ENCODE results near the gene IRF2BP2. TPM values are rescaled to one million over a fixed set of nuclear protein-coding genes. Genes with fewer than 3 reads are reported as not detected.

Gene IRF2BP2
- total RNA-seq, 1 donor from 2014 or later: 83.3 TPM

DNA sequence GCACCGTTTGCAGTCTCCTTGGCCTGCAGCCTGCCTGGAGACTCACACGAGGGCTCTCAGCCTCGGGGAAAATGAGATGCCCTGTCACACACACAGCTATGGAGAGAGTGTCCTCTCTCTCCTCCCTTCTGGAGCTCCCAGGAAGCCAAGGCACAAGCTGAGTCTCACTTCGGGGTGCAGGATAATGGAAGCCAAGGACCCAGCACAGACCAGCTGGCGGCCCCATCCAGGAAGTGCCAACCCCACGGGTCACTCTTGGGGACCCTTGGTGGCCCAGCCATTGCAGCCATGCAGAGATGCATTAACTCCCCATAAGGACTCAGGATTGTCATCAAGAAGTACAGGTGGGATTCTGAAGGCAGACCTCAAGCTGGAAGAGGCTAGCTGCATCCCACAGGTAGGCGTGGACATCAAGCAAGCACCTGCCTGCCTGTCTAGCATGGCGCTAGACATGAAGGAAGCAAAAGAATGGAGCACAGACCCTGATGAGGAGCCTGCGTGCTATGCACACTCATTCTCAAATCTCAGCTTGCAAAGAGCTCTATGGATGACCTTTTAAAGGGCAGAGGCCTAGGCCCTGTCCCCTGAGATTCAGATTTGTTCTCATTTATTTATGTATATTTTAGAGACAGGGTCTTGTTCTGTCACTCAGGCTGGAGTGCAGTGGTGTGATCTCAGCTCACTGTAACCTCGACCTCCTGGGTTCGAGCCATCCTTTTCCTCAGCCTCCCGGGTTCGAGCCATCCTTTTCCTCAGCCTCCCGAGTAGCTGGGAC, 49.9 kb downstream of the IRF2BP2 start:
- no peak for DNase-seq (ENCODE audit: low read depth in 2 of 2)

DNA sequence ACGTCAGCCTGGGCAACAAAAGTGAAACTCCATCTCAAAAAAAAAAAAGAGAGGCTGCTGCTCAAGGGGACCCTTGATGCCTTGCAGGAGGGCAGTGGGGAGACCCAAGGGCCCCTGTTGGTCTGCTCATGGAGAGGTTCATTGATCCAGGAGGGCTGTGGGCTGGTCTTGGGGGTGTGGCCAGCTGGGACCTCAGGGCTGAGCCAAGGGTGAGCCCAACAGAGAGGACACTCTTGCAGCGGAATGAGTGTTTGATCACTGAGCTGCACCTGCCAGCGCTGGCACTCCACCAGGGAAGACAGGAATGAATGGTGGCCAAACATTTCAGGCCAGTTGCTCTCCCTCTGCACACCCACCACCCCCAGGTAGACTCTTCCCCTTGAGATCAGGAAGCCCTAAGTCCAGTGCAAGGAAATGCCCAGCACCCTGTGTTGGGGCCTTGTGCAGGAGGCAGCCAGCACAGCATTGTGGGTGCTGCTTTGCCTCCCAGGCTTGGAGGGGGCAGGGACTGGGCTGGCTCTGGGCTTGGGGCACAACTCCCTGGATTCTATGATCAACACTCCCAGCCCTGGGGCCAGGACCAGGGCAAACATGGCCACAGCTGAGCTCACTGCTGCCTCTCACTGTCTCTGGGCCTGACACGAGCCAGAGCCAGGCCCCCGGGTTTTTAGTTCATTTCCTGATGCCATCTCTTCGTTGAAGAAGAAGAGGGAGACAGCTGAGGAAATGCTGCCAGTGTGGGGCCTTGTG, 50.7 kb downstream of the IRF2BP2 start:
- DNase-seq (ENCODE audit: low read depth in 2 of 2): no peak

DNA sequence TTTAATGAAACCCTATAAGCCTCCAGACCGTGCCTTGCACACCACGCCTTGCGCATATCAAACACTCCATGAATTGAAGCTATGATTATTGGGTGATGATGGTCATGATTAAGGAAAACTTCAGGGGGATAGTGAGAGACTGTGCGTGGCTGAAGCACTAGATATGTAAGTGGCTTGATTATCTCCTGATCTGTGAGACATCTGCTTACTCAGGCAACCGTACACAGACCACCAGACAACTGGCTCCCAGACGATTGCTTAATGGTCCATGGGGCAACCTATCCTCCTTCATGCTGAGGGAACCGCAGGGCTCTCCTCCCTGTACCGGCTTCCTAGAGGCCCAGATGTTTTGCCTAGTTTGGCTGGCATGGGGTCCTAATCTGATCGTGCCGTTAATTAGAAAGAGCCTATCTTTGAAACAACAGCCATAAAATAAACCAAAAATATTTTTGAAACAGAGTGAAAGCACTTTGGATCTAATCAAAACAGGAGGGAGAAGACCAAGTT, 51.6 kb downstream of the IRF2BP2 start:
- DNase-seq (ENCODE audit: low read depth in 2 of 2): no peak

DNA sequence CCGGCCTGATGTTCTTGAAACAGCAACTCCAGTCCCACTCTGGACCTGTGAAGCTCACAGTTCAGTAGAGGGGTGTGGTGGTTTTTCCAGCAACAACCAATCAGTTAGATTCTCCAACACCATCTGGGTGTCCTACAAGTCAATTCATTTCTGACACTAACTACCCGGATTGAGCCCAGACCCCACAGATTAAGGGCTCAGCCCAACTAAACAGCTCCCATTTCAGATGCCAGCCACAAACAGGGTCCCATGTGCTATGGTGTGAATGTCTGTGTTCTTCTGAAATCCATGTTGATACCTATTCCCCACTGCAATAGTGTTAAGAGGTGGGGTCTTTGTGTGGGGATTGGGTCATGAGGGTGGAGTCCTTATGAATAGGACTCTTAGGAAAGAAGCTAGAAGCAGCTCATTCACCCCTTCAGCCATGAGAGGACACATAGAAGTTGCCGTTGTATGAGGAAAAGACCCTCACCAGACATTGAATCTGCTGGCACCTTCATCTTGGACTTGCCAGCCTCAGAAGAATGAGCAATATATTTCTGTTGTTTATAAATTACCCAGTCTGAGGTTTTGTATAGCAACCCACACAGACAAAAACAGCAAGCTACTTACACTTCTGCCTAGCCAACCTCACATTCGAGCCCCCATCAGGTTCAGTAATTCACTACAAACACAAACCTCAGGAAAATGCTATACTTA, 53.6 kb downstream of the IRF2BP2 start:
- no peak for DNase-seq (ENCODE audit: low read depth in 2 of 2)

DNA sequence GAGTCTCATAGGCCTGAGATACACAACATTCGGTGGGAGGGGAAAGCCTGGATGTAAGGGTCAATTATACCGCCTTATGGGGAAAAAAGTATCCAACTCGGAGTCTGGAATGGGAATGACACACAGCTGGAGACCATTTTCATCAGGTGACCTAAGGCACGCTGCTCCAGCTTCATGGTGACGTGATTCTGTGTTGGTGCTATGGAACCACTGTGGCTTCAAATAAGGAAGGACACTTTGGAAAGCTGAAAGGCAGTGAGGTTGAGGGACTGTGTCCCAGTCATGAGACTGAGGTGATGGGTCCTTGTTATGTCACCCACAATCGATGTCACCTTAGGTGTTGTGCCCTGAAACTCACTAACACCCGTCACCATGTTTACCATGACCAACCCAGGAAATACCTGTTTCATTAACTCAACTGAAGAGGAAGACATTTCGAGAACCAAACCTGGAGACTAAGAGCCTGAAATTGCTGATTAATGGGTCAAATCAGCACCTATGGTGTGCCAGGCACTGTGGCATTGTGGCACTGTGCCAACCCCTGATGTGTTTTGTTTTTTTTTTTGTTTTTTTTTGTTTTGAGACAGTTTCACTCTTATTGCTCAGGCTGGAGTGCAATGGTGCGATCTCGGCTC, 54.5 kb downstream of the IRF2BP2 start:
- no peak for DNase-seq (ENCODE audit: low read depth in 2 of 2)

DNA sequence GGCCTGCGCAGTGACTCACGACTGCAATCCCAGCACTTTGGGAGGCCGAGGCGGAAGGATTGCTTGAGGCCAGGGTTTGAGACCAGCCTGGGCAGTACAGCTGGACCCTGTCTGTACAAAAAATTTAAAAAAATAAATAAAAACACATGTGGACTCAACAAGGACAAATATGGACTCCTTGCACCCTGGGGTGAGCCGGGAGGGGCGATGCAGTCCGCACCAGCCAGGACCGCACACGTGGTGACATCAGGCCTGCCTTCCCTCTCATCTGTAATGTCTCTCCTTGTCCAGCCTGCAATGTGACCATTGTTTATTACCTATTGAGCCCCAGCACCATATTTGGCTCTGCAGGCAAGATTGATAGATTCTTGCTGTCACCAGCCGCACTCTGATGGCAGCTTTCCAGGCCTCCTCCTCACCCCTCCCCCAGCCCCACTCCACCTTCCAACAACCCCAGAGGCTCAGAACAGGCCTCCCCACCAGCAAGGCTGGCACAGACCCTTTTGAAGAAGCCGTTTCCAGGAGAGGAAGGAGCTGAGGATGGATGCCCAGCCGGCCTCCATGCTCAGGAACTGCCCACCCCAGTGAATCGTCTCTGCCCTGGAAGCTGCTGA, 55.2 kb downstream of the IRF2BP2 start:
- DNase-seq (ENCODE audit: low read depth in 2 of 2): no peak

Other genes starting within 250 kb of the IRF2BP2 start
- 12.8 and 16.7 TPM in 2 replicates for gene COA6, start 236.7 kb downstream of the IRF2BP2 start, total RNA-seq
- 14.2 and 14.4 TPM in 2 replicates for gene TARBP1, start 131.0 kb downstream of the IRF2BP2 start, total RNA-seq